Breast epithelium (tissue), 3 donors: ENCODE data around the gene FBXL19.

ENCODE experiments used
- POLR2A ChIP-seq: fragments of 450-650 bp; IDR thresholded peaks from one replicate; pipeline ENCODE4 v1.6.1; 2016; ENCODE audit warnings: antibody characterized with exemption, mild to moderate bottlenecking, moderate library complexity
- POLR2AphosphoS5 ChIP-seq, 3 donors: sonication (generic); formaldehyde crosslinking; IDR thresholded peaks; one replicate each; pipeline ENCODE4 v1.6.1; 2017; ENCODE audit warnings: antibody characterized with exemption in 3 of 3
- TF ChIP-seq, protein P1 (sequence below), 3 donors: fragments of 450-650 bp; IDR thresholded peaks; one replicate each; pipeline ENCODE4 v1.5.1; 2016 to 2017; ENCODE audit warnings: antibody characterized with exemption in 3 of 3, mild to moderate bottlenecking in 3 of 3, moderate library complexity in 3 of 3

DNA sequence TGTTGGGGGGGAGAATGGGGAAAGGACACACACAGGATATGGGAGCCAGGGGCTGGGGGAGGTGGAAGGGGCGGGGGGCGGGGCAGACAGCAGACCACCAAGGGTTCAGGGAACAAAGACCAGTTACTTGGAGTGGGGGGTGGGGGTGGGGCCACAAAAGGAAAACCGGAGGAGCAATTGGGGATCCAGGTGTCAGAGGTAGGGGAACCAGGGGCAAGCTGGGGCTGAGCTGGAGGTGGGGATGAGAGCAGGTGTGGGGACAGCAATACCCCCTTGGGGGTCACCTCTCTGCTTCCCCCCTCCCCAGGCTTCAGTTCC, 24.1 kb downstream of the FBXL19 start:
- TF ChIP-seq POLR2A (no peak), POLR2AphosphoS5 (IDR thresholded peaks at IDR 0.05) (no peak)
- TF ChIP-seq, protein P1, sequence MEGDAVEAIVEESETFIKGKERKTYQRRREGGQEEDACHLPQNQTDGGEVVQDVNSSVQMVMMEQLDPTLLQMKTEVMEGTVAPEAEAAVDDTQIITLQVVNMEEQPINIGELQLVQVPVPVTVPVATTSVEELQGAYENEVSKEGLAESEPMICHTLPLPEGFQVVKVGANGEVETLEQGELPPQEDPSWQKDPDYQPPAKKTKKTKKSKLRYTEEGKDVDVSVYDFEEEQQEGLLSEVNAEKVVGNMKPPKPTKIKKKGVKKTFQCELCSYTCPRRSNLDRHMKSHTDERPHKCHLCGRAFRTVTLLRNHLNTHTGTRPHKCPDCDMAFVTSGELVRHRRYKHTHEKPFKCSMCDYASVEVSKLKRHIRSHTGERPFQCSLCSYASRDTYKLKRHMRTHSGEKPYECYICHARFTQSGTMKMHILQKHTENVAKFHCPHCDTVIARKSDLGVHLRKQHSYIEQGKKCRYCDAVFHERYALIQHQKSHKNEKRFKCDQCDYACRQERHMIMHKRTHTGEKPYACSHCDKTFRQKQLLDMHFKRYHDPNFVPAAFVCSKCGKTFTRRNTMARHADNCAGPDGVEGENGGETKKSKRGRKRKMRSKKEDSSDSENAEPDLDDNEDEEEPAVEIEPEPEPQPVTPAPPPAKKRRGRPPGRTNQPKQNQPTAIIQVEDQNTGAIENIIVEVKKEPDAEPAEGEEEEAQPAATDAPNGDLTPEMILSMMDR (IDR thresholded peaks at IDR 0.05), result no peak
